Fibroblast of lung (primary cell): Measurements from ENCODE around the gene CTRB1. TPM values are rescaled to one million over a fixed set of nuclear protein-coding genes. Genes with fewer than 3 reads are reported as not detected.
"Not testable (repeated sequence)": the region's sequence is repeated elsewhere in the genome, so short reads cannot be mapped to it uniquely, and the experiment has no call there.

Experiments used
- DNase-seq, 2 donors: peaks; one replicate each; pipeline versions ENCODE4 v3.0.0 to v3.0.0-alpha.2; 2010; ENCODE audit warnings: low read depth in 2 of 2
- H2AFZ ChIP-seq: 2 replicates; pipeline ENCODE4 v1.5.1; 2012; ENCODE audit warnings: low read length, control low read depth, inconsistent platforms
- H3K27ac ChIP-seq: 2 replicates; pipeline ENCODE4 v1.5.1; 2011; ENCODE audit warnings: low read length, control low read depth; ENCODE audit not compliant: insufficient read depth
- H3K27me3 ChIP-seq: 2 replicates; pipeline ENCODE4 v1.5.1; 2011; ENCODE audit warnings: mild to moderate bottlenecking, low read length; ENCODE audit not compliant: control insufficient read depth, insufficient read depth
- H3K36me3 ChIP-seq: 2 replicates; pipeline ENCODE4 v1.5.1; 2011; ENCODE audit warnings: low read length; ENCODE audit not compliant: control insufficient read depth, insufficient read depth
- H3K4me1 ChIP-seq: 2 replicates; pipeline ENCODE4 v1.5.1; 2011; ENCODE audit warnings: low read length; ENCODE audit not compliant: control insufficient read depth, insufficient read depth; ENCODE audit errors: extremely low read depth
- H3K4me2 ChIP-seq: 2 replicates; pipeline ENCODE4 v1.5.1; 2011; ENCODE audit warnings: low read length, control low read depth; ENCODE audit not compliant: insufficient read depth; ENCODE audit errors: extremely low read depth
- H3K4me3 ChIP-seq, 4 experiments: fragments of 200-600 bp in 1 of 4; sonication (generic) in 1 of 4; replicated peaks in 1 of 4; 2 replicates each; pipeline ENCODE4 v1.5.1; 2011 to 2016; ENCODE audit warnings: low read length in 4 of 4, low read depth in 3 of 4, mild to moderate bottlenecking in 3 of 4, control low read depth in 2 of 4, inconsistent platforms in 1 of 4, mixed read lengths in 1 of 4; ENCODE audit not compliant: insufficient read depth in 1 of 4; ENCODE audit errors: control extremely low read depth in 1 of 4
- H3K79me2 ChIP-seq: 2 replicates; pipeline ENCODE4 v1.5.1; 2012; ENCODE audit warnings: mild to moderate bottlenecking, low read length, inconsistent platforms; ENCODE audit not compliant: control insufficient read depth, insufficient read depth
- H3K9ac ChIP-seq: 2 replicates; pipeline ENCODE4 v1.5.1; 2011; ENCODE audit warnings: mild to moderate bottlenecking, low read length, control low read depth; ENCODE audit not compliant: insufficient read depth
- H3K9me3 ChIP-seq: 2 replicates; pipeline ENCODE4 v1.5.1; 2012; ENCODE audit warnings: low read depth, low read length; ENCODE audit not compliant: control insufficient read depth, insufficient read depth
- H4K20me1 ChIP-seq: 2 replicates; pipeline ENCODE4 v1.5.1; 2011; ENCODE audit warnings: low read length; ENCODE audit not compliant: control insufficient read depth, insufficient read depth; ENCODE audit errors: extremely low read depth
- CTCF ChIP-seq, 2 donors: IDR thresholded peaks in 1 of 2; conservative IDR thresholded peaks in 1 of 2; 1 replicate in 1 of 2; 2 replicates in 1 of 2; pipeline ENCODE4 v1.5.1; 2011 to 2012; ENCODE audit warnings: low read length in 2 of 2, control low read depth in 1 of 2, inconsistent platforms in 1 of 2, low read depth in 1 of 2, mild to moderate bottlenecking in 1 of 2
- EZH2 ChIP-seq: IDR thresholded peaks from 2 replicates; pipeline ENCODE4 v1.5.1; 2012; ENCODE audit warnings: low read length, control low read depth, mild to moderate bottlenecking; ENCODE audit errors: missing control alignments
- polyA plus RNA-seq, 2 donors: library from polyadenylated mRNA; depleted of rRNA in 1 of 2; stranded (reverse) in 1 of 2; unstranded in 1 of 2; fragments of >200 nt; gene quantifications; 2 replicates each; pipeline ENCODE4 v1.2.1, GENCODE V29; 2011 to 2012; ENCODE audit warnings: missing spikeins in 1 of 2
- total RNA-seq: library from RNA; depleted of rRNA; stranded (reverse); fragments of >200 nt; gene quantifications from 2 replicates; pipeline ENCODE4 v1.2.1, GENCODE V29; 2014

Gene CTRB1
- total and polyA plus RNA-seq, 2 donors (not counting 1 experiment from before 2014, with no cell fraction given): not detected

- Histone ChIP-seq H3K36me3 (no peaks in the 10 kb centered on the region), H3K4me3 (no peak overlapping the region), H3K9me3 (no peaks in the 10 kb centered on the region), H4K20me1 (no peaks in the 10 kb centered on the region), H2AFZ (no peak overlapping the region), H3K27me3 (no peaks in the 10 kb centered on the region), H3K4me1 (peaks cover 17% of the 10 kb centered on the region), H3K9ac (no peak overlapping the region), H3K79me2 (no peaks in the 10 kb centered on the region), H3K27ac (peak overlapping the region; percentile 35), H3K4me2 (no peak overlapping the region)
- no peak for DNase-seq
- no peak for TF ChIP-seq CTCF (conservative IDR thresholded peaks at IDR 0.05 in 1 of 2, IDR thresholded peaks at IDR 0.05 in 1 of 2; ENCODE audit: low read depth in 1 of 2, low read length in 2 of 2)
- no peak for TF ChIP-seq EZH2
Observed at GRCh38 chr16:75271441-75272096, 52.8 kb downstream of the CTRB1 start.

DNA sequence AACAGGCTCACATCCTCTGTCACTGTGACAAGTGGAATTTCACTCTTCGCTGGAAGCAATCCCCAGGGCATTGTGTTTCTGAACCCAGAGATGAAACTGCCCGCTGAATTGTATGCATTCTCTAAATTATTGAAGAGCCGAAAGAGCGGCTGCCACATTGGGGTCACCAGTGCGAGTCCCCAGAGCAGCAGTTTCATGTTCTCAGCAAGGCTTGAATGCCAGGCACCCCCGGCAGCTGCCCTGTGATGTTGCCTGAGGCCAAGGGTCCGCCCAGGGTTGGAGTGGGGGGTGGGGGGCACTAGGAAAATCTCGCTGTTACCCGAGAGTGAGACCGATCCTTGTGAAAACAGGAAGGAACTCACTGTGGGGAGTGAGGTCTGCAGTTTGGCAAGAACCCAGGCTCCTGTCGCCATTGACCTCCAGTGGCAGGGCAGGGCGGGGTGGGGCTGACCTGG, 53.3 kb downstream of the CTRB1 start:
- H3K9me3 ChIP-seq: no peaks in the 10 kb centered on the region
- H3K27me3 ChIP-seq: no peaks in the 10 kb centered on the region
- peak overlapping the region; percentile 41 for H3K9ac ChIP-seq
- no peak overlapping the region for H3K4me3 ChIP-seq
- H3K4me1 ChIP-seq: peaks cover 17% of the 10 kb centered on the region
- H2AFZ ChIP-seq: no peak overlapping the region
- peak overlapping the region; percentile 35 for H3K27ac ChIP-seq
- no peak for DNase-seq
- no peaks in the 10 kb centered on the region for H3K79me2 ChIP-seq
- no peaks in the 10 kb centered on the region for H4K20me1 ChIP-seq
- TF ChIP-seq EZH2 (no peak), CTCF (conservative IDR thresholded peaks at IDR 0.05 in 1 of 2, IDR thresholded peaks at IDR 0.05 in 1 of 2; ENCODE audit: low read depth in 1 of 2, low read length in 2 of 2) (no peak)
- peak overlapping the region; percentile 16 for H3K4me2 ChIP-seq
- H3K36me3 ChIP-seq: no peaks in the 10 kb centered on the region

GRCh38 chr16:75272629-75273028, 53.8 kb downstream of the CTRB1 start:
- H2AFZ ChIP-seq, H3K27me3 ChIP-seq, H4K20me1 ChIP-seq, H3K9me3 ChIP-seq, H3K4me3 ChIP-seq, H3K4me2 ChIP-seq, H3K79me2 ChIP-seq, H3K36me3 ChIP-seq, DNase-seq: not testable (repeated sequence)
- peak overlapping the region; percentile 41 for H3K9ac ChIP-seq
- H3K4me1 ChIP-seq: peaks cover 15% of the 10 kb centered on the region
- peak overlapping the region; percentile 35 for H3K27ac ChIP-seq
